ENCODE measurements around the gene PLEKHH2.
"Not testable (repeated sequence)": the region's sequence is repeated elsewhere in the genome, so short reads cannot be mapped to it uniquely, and the experiment has no call there.

Gene PLEKHH2

GRCh38 chr2:43676322-43677050 lies 39.4 kb downstream of the PLEKHH2 start, which contains the start of gene C1GALT1C1L:
Gene C1GALT1C1L, minus strand, starts transcription at chr2:43676429. Its CDS starts 107 bp downstream, at chr2:43676322.
- Histone ChIP-seq H3K9ac (ENCODE audit: low read depth, low read length) (no peak within 1 kb of the TSS; the same call in 1 of the 2 replicates), H3K36me3 (ENCODE audit: insufficient read depth, low read length) (no peaks in the 10 kb centered on the region), H3K9me3 (ENCODE audit: control insufficient read depth, insufficient read depth, low read length) (no peaks in the 10 kb centered on the region), H3K4me1 (ENCODE audit: insufficient read depth, low read length) (no peaks in the 10 kb centered on the region)

GRCh38 chr2:43677783-43678182 lies 40.7 kb downstream of the PLEKHH2 start:
- not testable (repeated sequence) for H3K4me1 ChIP-seq (ENCODE audit: insufficient read depth, low read length); H3K36me3 ChIP-seq (ENCODE audit: insufficient read depth, low read length); H3K9me3 ChIP-seq (ENCODE audit: control insufficient read depth, insufficient read depth, low read length); H3K9ac ChIP-seq (ENCODE audit: low read depth, low read length)

- no peaks in the 10 kb centered on the region for H3K36me3 ChIP-seq (ENCODE audit: insufficient read depth, low read length)
- H3K4me1 ChIP-seq (ENCODE audit: insufficient read depth, low read length) = no peaks in the 10 kb centered on the region
- no peaks in the 10 kb centered on the region for H3K9me3 ChIP-seq (ENCODE audit: control insufficient read depth, insufficient read depth, low read length)
- no peak overlapping the region for H3K9ac ChIP-seq (ENCODE audit: low read depth, low read length)
Measured at GRCh38 chr2:43685357-43685756, 48.3 kb downstream of the PLEKHH2 start.

- Histone ChIP-seq H3K9ac (ENCODE audit: low read depth, low read length) (no peak overlapping the region), H3K9me3 (ENCODE audit: control insufficient read depth, insufficient read depth, low read length) (no peaks in the 10 kb centered on the region; the same call in 1 of the 2 replicates), H3K36me3 (ENCODE audit: insufficient read depth, low read length) (no peaks in the 10 kb centered on the region), H3K4me1 (ENCODE audit: insufficient read depth, low read length) (no peaks in the 10 kb centered on the region)
Measured at GRCh38 chr2:43689999-43690398, 52.9 kb downstream of the PLEKHH2 start.

- H3K9ac ChIP-seq (ENCODE audit: low read depth, low read length) = no peak overlapping the region
- H3K9me3 ChIP-seq (ENCODE audit: control insufficient read depth, insufficient read depth, low read length) = no peaks in the 10 kb centered on the region; the same call in 1 of the 2 replicates
- no peaks in the 10 kb centered on the region for H3K4me1 ChIP-seq (ENCODE audit: insufficient read depth, low read length)
- no peaks in the 10 kb centered on the region for H3K36me3 ChIP-seq (ENCODE audit: insufficient read depth, low read length)
Measured at GRCh38 chr2:43692428-43692994, 55.5 kb downstream of the PLEKHH2 start.

GRCh38 chr2:43698140-43698539 lies 61.1 kb downstream of the PLEKHH2 start:
- H3K4me1 ChIP-seq (ENCODE audit: insufficient read depth, low read length); H3K9me3 ChIP-seq (ENCODE audit: control insufficient read depth, insufficient read depth, low read length); H3K36me3 ChIP-seq (ENCODE audit: insufficient read depth, low read length); H3K9ac ChIP-seq (ENCODE audit: low read depth, low read length): not testable (repeated sequence)

- H3K36me3 ChIP-seq (ENCODE audit: insufficient read depth, low read length) = no peaks in the 10 kb centered on the region
- H3K9me3 ChIP-seq (ENCODE audit: control insufficient read depth, insufficient read depth, low read length) = no peaks in the 10 kb centered on the region
- no peak overlapping the region for H3K9ac ChIP-seq (ENCODE audit: low read depth, low read length)
- no peaks in the 10 kb centered on the region for H3K4me1 ChIP-seq (ENCODE audit: insufficient read depth, low read length)
Measured at GRCh38 chr2:43699761-43700160, 62.7 kb downstream of the PLEKHH2 start.

GRCh38 chr2:43701111-43701510 lies 64.1 kb downstream of the PLEKHH2 start:
- no peaks in the 10 kb centered on the region for H3K4me1 ChIP-seq (ENCODE audit: insufficient read depth, low read length)
- no peaks in the 10 kb centered on the region for H3K9me3 ChIP-seq (ENCODE audit: control insufficient read depth, insufficient read depth, low read length)
- H3K36me3 ChIP-seq (ENCODE audit: insufficient read depth, low read length) = no peaks in the 10 kb centered on the region
- H3K9ac ChIP-seq (ENCODE audit: low read depth, low read length) = no peak overlapping the region

GRCh38 chr2:43707255-43708015 lies 70.4 kb downstream of the PLEKHH2 start:
- Histone ChIP-seq H3K9ac (ENCODE audit: low read depth, low read length) (no peak overlapping the region), H3K36me3 (ENCODE audit: insufficient read depth, low read length) (no peaks in the 10 kb centered on the region), H3K4me1 (ENCODE audit: insufficient read depth, low read length) (no peaks in the 10 kb centered on the region)

GRCh38 chr2:43708178-43708577 lies 71.1 kb downstream of the PLEKHH2 start:
- no peaks in the 10 kb centered on the region for H3K4me1 ChIP-seq (ENCODE audit: insufficient read depth, low read length)
- H3K36me3 ChIP-seq (ENCODE audit: insufficient read depth, low read length) = no peaks in the 10 kb centered on the region
- no peaks in the 10 kb centered on the region for H3K9me3 ChIP-seq (ENCODE audit: control insufficient read depth, insufficient read depth, low read length)
- H3K9ac ChIP-seq (ENCODE audit: low read depth, low read length) = no peak overlapping the region

More at GRCh38 chr2:43707255-43708015, 70.4 kb downstream of the PLEKHH2 start:
- H3K9me3 ChIP-seq (ENCODE audit: control insufficient read depth, insufficient read depth, low read length) = no peaks in the 10 kb centered on the region

GRCh38 chr2:43708891-43709290 lies 71.8 kb downstream of the PLEKHH2 start:
- Histone ChIP-seq H3K4me1 (ENCODE audit: insufficient read depth, low read length) (peaks cover 1% of the 10 kb centered on the region), H3K9me3 (ENCODE audit: control insufficient read depth, insufficient read depth, low read length) (no peaks in the 10 kb centered on the region), H3K9ac (ENCODE audit: low read depth, low read length) (no peak overlapping the region), H3K36me3 (ENCODE audit: insufficient read depth, low read length) (no peaks in the 10 kb centered on the region)

GRCh38 chr2:43710866-43711265 lies 73.8 kb downstream of the PLEKHH2 start:
- Histone ChIP-seq H3K4me1 (ENCODE audit: insufficient read depth, low read length) (peaks cover 11% of the 10 kb centered on the region), H3K9me3 (ENCODE audit: control insufficient read depth, insufficient read depth, low read length) (no peaks in the 10 kb centered on the region), H3K36me3 (ENCODE audit: insufficient read depth, low read length) (no peaks in the 10 kb centered on the region), H3K9ac (ENCODE audit: low read depth, low read length) (no peak overlapping the region)

GRCh38 chr2:43714164-43714563 lies 77.1 kb downstream of the PLEKHH2 start:
- no peak overlapping the region for H3K9ac ChIP-seq (ENCODE audit: low read depth, low read length)
- H3K9me3 ChIP-seq (ENCODE audit: control insufficient read depth, insufficient read depth, low read length) = no peaks in the 10 kb centered on the region
- H3K36me3 ChIP-seq (ENCODE audit: insufficient read depth, low read length) = no peaks in the 10 kb centered on the region
- peaks cover 11% of the 10 kb centered on the region for H3K4me1 ChIP-seq (ENCODE audit: insufficient read depth, low read length)

- Histone ChIP-seq H3K9me3 (ENCODE audit: control insufficient read depth, insufficient read depth, low read length) (no peaks in the 10 kb centered on the region), H3K9ac (ENCODE audit: low read depth, low read length) (no peak overlapping the region), H3K4me1 (ENCODE audit: insufficient read depth, low read length) (peaks cover 11% of the 10 kb centered on the region), H3K36me3 (ENCODE audit: insufficient read depth, low read length) (no peaks in the 10 kb centered on the region)
Measured at GRCh38 chr2:43715300-43716098, 78.4 kb downstream of the PLEKHH2 start.

Data from ES-I3 (cell line).